HUDEP-2 (cell line): ENCODE results near the gene SSR3.
"Not testable (repeated sequence)": the region's sequence is repeated elsewhere in the genome, so short reads cannot be mapped to it uniquely, and the experiment has no call there.

Source experiments
- DNase-seq, 76 experiments: peaks; one replicate each; lab custom pipeline; 2025; ENCODE audit not compliant: unreplicated experiment in 76 of 76; lab: John Stamatoyannopoulos, UW

SSR3 gene

GRCh38 chr3:156554842-156555687 lies at the start of gene SSR3:
TSS of gene SSR3 (minus strand) at chr3:156555117. CDS start at chr3:156555089, 28 bp downstream.
- peak; percentile 24 to 98 (median 95) for DNase-seq

- DNase-seq, result no peak
Observed at GRCh38 chr3:156604064-156604641, 49.2 kb upstream of the SSR3 start.

GRCh38 chr3:156603379-156604017 lies 48.6 kb upstream of the SSR3 start:
- DNase-seq, result no peak

GRCh38 chr3:156602424-156602823 lies 47.5 kb upstream of the SSR3 start:
- DNase-seq, result no peak

GRCh38 chr3:156601497-156601896 lies 46.6 kb upstream of the SSR3 start:
- no peak for DNase-seq

- DNase-seq, result no peak
Observed at GRCh38 chr3:156600834-156601233, 45.9 kb upstream of the SSR3 start.

- DNase-seq, result no peak
Observed at GRCh38 chr3:156599089-156599874, 44.4 kb upstream of the SSR3 start.

- no peak for DNase-seq
Observed at GRCh38 chr3:156598413-156598812, 43.5 kb upstream of the SSR3 start.

- DNase-seq, result no peak
Observed at GRCh38 chr3:156594219-156594683, 39.3 kb upstream of the SSR3 start.

GRCh38 chr3:156593814-156594213 lies 38.9 kb upstream of the SSR3 start:
- DNase-seq, result no peak

GRCh38 chr3:156589806-156590205 lies 34.9 kb upstream of the SSR3 start:
- DNase-seq, result not testable (repeated sequence)

- no peak for DNase-seq
Observed at GRCh38 chr3:156587760-156588069, 32.8 kb upstream of the SSR3 start.

GRCh38 chr3:156586905-156587759 lies 32.2 kb upstream of the SSR3 start:
- no peak for DNase-seq

GRCh38 chr3:156583469-156583868 lies 28.6 kb upstream of the SSR3 start:
- no peak for DNase-seq

- DNase-seq, result no peak
Observed at GRCh38 chr3:156582532-156583183, 27.7 kb upstream of the SSR3 start.

GRCh38 chr3:156581954-156582353 lies 27.0 kb upstream of the SSR3 start:
- no peak for DNase-seq

GRCh38 chr3:156581033-156581432 lies 26.1 kb upstream of the SSR3 start:
- DNase-seq, result no peak

GRCh38 chr3:156579427-156579851 lies 24.5 kb upstream of the SSR3 start:
- DNase-seq, result peak in 20 of 76 experiments; percentile 1 to 49 (median 12)

GRCh38 chr3:156577736-156578135 lies 22.8 kb upstream of the SSR3 start:
- peak in 7 of 76 experiments; percentile 4 to 38 (median 8) for DNase-seq
